ENCODE measurements around the gene ELOVL1.
A peak's percentile ranks its signal among the peaks of the same experiment; 100 is the strongest.

Gene ELOVL1

GRCh38 chr1:43354936-43355335, 12.9 kb downstream of the ELOVL1 start:
- no peak for DNase-seq (ENCODE audit: low spot score)

- no peak for DNase-seq (ENCODE audit: low spot score)
Observed at GRCh38 chr1:43354471-43354870, 13.3 kb downstream of the ELOVL1 start.

- DNase-seq (ENCODE audit: low spot score): no peak
Observed at GRCh38 chr1:43352881-43353280, 14.9 kb downstream of the ELOVL1 start.

GRCh38 chr1:43352351-43352705, 15.5 kb downstream of the ELOVL1 start:
- no peak for DNase-seq (ENCODE audit: low spot score)

- DNase-seq (ENCODE audit: low spot score): no peak
Observed at GRCh38 chr1:43351421-43352350, 16.1 kb downstream of the ELOVL1 start.

- no peak for DNase-seq (ENCODE audit: low spot score)
Observed at GRCh38 chr1:43350976-43351375, 16.8 kb downstream of the ELOVL1 start.

GRCh38 chr1:43349594-43350306, 18.1 kb downstream of the ELOVL1 start:
- DNase-seq (ENCODE audit: low spot score): no peak

- DNase-seq (ENCODE audit: low spot score): peak; percentile 94
Observed at GRCh38 chr1:43348809-43349593, 18.8 kb downstream of the ELOVL1 start.

- no peak for DNase-seq (ENCODE audit: low spot score)
Observed at GRCh38 chr1:43348343-43348808, 19.4 kb downstream of the ELOVL1 start.

- no peak for DNase-seq (ENCODE audit: low spot score)
Observed at GRCh38 chr1:43346636-43347035, 21.2 kb downstream of the ELOVL1 start.

- DNase-seq (ENCODE audit: low spot score): no peak
Observed at GRCh38 chr1:43345120-43345519, 22.7 kb downstream of the ELOVL1 start.

- no peak for DNase-seq (ENCODE audit: low spot score)
Observed at GRCh38 chr1:43344267-43344850, 23.5 kb downstream of the ELOVL1 start.

GRCh38 chr1:43340559-43340958, 27.3 kb downstream of the ELOVL1 start:
- peak; percentile 67 for DNase-seq (ENCODE audit: low spot score)

- DNase-seq (ENCODE audit: low spot score): no peak
Observed at GRCh38 chr1:43339584-43340232, 28.1 kb downstream of the ELOVL1 start.

GRCh38 chr1:43338001-43338400, 29.8 kb downstream of the ELOVL1 start:
- DNase-seq (ENCODE audit: low spot score): no peak

GRCh38 chr1:43337588-43337987, 30.2 kb downstream of the ELOVL1 start, which contains the start of gene MPL:
TSS of gene MPL (plus strand) at chr1:43337818. CDS start at chr1:43337849, 31 bp downstream.
- no peak for DNase-seq (ENCODE audit: low spot score)

GRCh38 chr1:43334453-43335205, 33.2 kb downstream of the ELOVL1 start:
- DNase-seq (ENCODE audit: low spot score): no peak

GRCh38 chr1:43331688-43332087, 36.1 kb downstream of the ELOVL1 start:
- DNase-seq (ENCODE audit: low spot score): no peak

- no peak for DNase-seq (ENCODE audit: low spot score)
Observed at GRCh38 chr1:43329995-43330751, 37.6 kb downstream of the ELOVL1 start.

Data from HuH-7 (cell line).